NCI-H446 treated with DMSO at 0.1 percent for 48 hours (cell line): ENCODE measurements around the gene POC1B.

Experiments used
- DNase-seq: peaks from one replicate; lab custom pipeline; 2025; lab: John Stamatoyannopoulos, UW

POC1B gene

GRCh38 chr12:89497005-89497404, 28.8 kb downstream of the POC1B start:
- no peak for DNase-seq

- no peak for DNase-seq
These were observed 31.2 kb downstream of the POC1B start for GRCh38 chr12:89494411-89495231.

GRCh38 chr12:89493670-89494302, 32.1 kb downstream of the POC1B start:
- no peak for DNase-seq

- DNase-seq: no peak
These were observed 33.0 kb downstream of the POC1B start for GRCh38 chr12:89492883-89493282.

GRCh38 chr12:89490922-89491321, 34.9 kb downstream of the POC1B start:
- no peak for DNase-seq

- DNase-seq: no peak
These were observed 39.6 kb downstream of the POC1B start for GRCh38 chr12:89486264-89486663.

GRCh38 chr12:89484470-89484869, 41.4 kb downstream of the POC1B start:
- no peak for DNase-seq

GRCh38 chr12:89481213-89481914, 44.5 kb downstream of the POC1B start:
- no peak for DNase-seq

GRCh38 chr12:89479982-89480381, 45.9 kb downstream of the POC1B start:
- no peak for DNase-seq

- DNase-seq: no peak
These were observed 48.1 kb downstream of the POC1B start for GRCh38 chr12:89477633-89478279.

- no peak for DNase-seq
These were observed 48.8 kb downstream of the POC1B start for GRCh38 chr12:89476904-89477595.

GRCh38 chr12:89476232-89476631, 49.6 kb downstream of the POC1B start:
- DNase-seq: no peak

GRCh38 chr12:89475203-89475990, 50.5 kb downstream of the POC1B start:
- DNase-seq: no peak

GRCh38 chr12:89474615-89475014, 51.2 kb downstream of the POC1B start:
- no peak for DNase-seq

- DNase-seq: no peak
These were observed 53.3 kb downstream of the POC1B start for GRCh38 chr12:89472508-89472907.

GRCh38 chr12:89470741-89471509, 54.9 kb downstream of the POC1B start:
- DNase-seq: peak; percentile 35

- no peak for DNase-seq
These were observed 56.5 kb downstream of the POC1B start for GRCh38 chr12:89469361-89469760.

GRCh38 chr12:89468648-89469326, 57.1 kb downstream of the POC1B start:
- DNase-seq: no peak

GRCh38 chr12:89468017-89468416, 57.8 kb downstream of the POC1B start:
- DNase-seq: no peak
